Body of pancreas (tissue), 4 donors: Measurements from ENCODE around the gene TAS2R46. TPM values are rescaled to one million over a fixed set of nuclear protein-coding genes. Genes with fewer than 3 reads are reported as not detected.

ENCODE experiments used
- ATAC-seq: fragments of 150-250 bp; one replicate; pipeline ENCODE4 v1.9.1; 2016
- DNase-seq, 4 donors: peaks; one replicate each; pipeline ENCODE4 v3.0.0-alpha.2; 2019
- H3K27ac ChIP-seq, 4 donors: fragments of 200-600 bp; sonication (generic); 1 replicate in 3 of 4; 2 replicates in 1 of 4; pipeline versions ENCODE4 v1.5.1 to v1.6.1; 2016 to 2019; ENCODE audit warnings: mild to moderate bottlenecking in 1 of 4, mixed read lengths in 1 of 4, moderate library complexity in 1 of 4
- H3K27me3 ChIP-seq, 2 donors: fragments of 200-600 bp; sonication (generic); one replicate each; pipeline ENCODE4 v1.6.0; 2016; ENCODE audit warnings: mild to moderate bottlenecking in 1 of 2
- H3K36me3 ChIP-seq, 2 donors: fragments of 200-600 bp; sonication (generic); replicated peaks in 1 of 2; 2 replicates each; pipeline ENCODE4 v1.5.1; 2016; ENCODE audit warnings: low read depth in 2 of 2; ENCODE audit not compliant: insufficient read depth in 1 of 2
- H3K4me1 ChIP-seq: fragments of 200-600 bp; sonication (generic); one replicate; pipeline ENCODE4 v1.6.0; 2016
- H3K4me3 ChIP-seq, 2 donors: fragments of 200-600 bp; sonication (generic); 1 replicate in 1 of 2; 2 replicates in 1 of 2; pipeline ENCODE4 v1.5.1; 2016 to 2019
- H3K9me3 ChIP-seq, 3 donors: fragments of 200-600 bp; sonication (generic); 1 replicate in 2 of 3; 2 replicates in 1 of 3; pipeline ENCODE4 v1.5.1; 2016
- CTCF ChIP-seq, 7 experiments: fragments of 450-650 bp in 4 of 7; fragments of 200-600 bp in 3 of 7; sonication (generic) in 3 of 7; IDR thresholded peaks; one replicate each; pipeline ENCODE4 v1.5.1; 2016 to 2019; ENCODE audit warnings: antibody characterized with exemption in 7 of 7
- POLR2A ChIP-seq, 3 donors: fragments of 450-650 bp; IDR thresholded peaks; one replicate each; pipeline ENCODE4 v1.6.1; 2016; ENCODE audit warnings: antibody characterized with exemption in 3 of 3, mild to moderate bottlenecking in 2 of 3
- WGBS, 2 donors: methylation state at CpG; one replicate each; pipeline ENCODE4 v1.1.5; 2017; 5-methylcytosine and 5-hydroxymethylcytosine counted together
- intact Hi-C: fragments of 100-400 bp; cut with DNase I; formaldehyde crosslinking; loops from one replicate; pipeline ENCODE4 v1.15.1; 2023
- small RNA-seq: library from RNA; depleted of rRNA; stranded (forward); fragments of <200 nt; gene quantifications from one replicate; pipeline ENCODE3, GENCODE V24; 2016
- total RNA-seq, 2 donors: library from RNA; depleted of rRNA; stranded (reverse); fragments of >200 nt; gene quantifications; one replicate each; pipeline ENCODE4 v1.1.0, GENCODE V29; 2016

Gene TAS2R46
- total RNA-seq, 2 donors from 2014 or later, result 3.9 TPM; not detected in 1

GRCh38 chr12:11022520-11022919 lies 39.6 kb downstream of the TAS2R46 start, which contains the start of gene TAS2R19:
Gene TAS2R19 (minus strand): TSS chr12:11022620. CDS start chr12:11022571, 49 bp downstream.
- WGBS, 2 donors, result 89 to 92% methylated on average over 1 of the region's 1 CpG
- H3K27ac ChIP-seq, result no peak within 1 kb of the TSS
- H3K4me3 ChIP-seq, result no peak within 1 kb of the TSS
- no peak for ATAC-seq
- H3K4me1 ChIP-seq, result no peaks in the 10 kb centered on the region
- intact Hi-C loops, result no loop called here
- no peaks in the 10 kb centered on the region for H3K9me3 ChIP-seq
- no peaks in the 10 kb centered on the region for H3K36me3 ChIP-seq
- DNase-seq, result no peak
- TF ChIP-seq CTCF (IDR thresholded peaks at IDR 0.05) (no peak), POLR2A (IDR thresholded peaks at IDR 0.05) (no peak)
- H3K27me3 ChIP-seq, result no peaks in the 10 kb centered on the region

- TF ChIP-seq CTCF (IDR thresholded peaks at IDR 0.05) (no peak), POLR2A (IDR thresholded peaks at IDR 0.05) (no peak)
- no peaks in the 10 kb centered on the region for H3K9me3 ChIP-seq
- H3K4me3 ChIP-seq, result no peak overlapping the region
- H3K4me1 ChIP-seq, result no peaks in the 10 kb centered on the region
- no peak for ATAC-seq
- WGBS, 2 donors, result 95 to 100% methylated on average over 1 of the region's 1 CpG
- H3K27me3 ChIP-seq, result no peaks in the 10 kb centered on the region
- no peak overlapping the region for H3K27ac ChIP-seq
- DNase-seq, result no peak
- no peaks in the 10 kb centered on the region for H3K36me3 ChIP-seq
- intact Hi-C loops, result no loop called here
These were observed 45.2 kb downstream of the TAS2R46 start for GRCh38 chr12:11016937-11017336.

- H3K27me3 ChIP-seq, result no peaks in the 10 kb centered on the region
- no peak overlapping the region for H3K27ac ChIP-seq
- H3K4me3 ChIP-seq, result no peak overlapping the region
- 81 to 82% methylated on average over 4 of the region's 4 CpGs for whole genome bisulfite sequencing, 2 donors
- no peaks in the 10 kb centered on the region for H3K36me3 ChIP-seq
- TF ChIP-seq CTCF (IDR thresholded peaks at IDR 0.05) (no peak), POLR2A (IDR thresholded peaks at IDR 0.05) (no peak)
- DNase-seq (no peak), ATAC-seq (no peak)
- intact Hi-C loops, result no loop called here
- no peaks in the 10 kb centered on the region for H3K9me3 ChIP-seq
- no peaks in the 10 kb centered on the region for H3K4me1 ChIP-seq
These were observed 46.2 kb downstream of the TAS2R46 start for GRCh38 chr12:11015775-11016430.

GRCh38 chr12:11014234-11014633 lies 47.9 kb downstream of the TAS2R46 start:
- Histone ChIP-seq H3K36me3 (no peaks in the 10 kb centered on the region), H3K4me3 (no peak overlapping the region), H3K27me3 (no peaks in the 10 kb centered on the region), H3K27ac (no peak overlapping the region), H3K4me1 (no peaks in the 10 kb centered on the region), H3K9me3 (no peaks in the 10 kb centered on the region)
- intact Hi-C loops, result no loop called here
- TF ChIP-seq CTCF (IDR thresholded peaks at IDR 0.05), result no peak
- no peak for TF ChIP-seq POLR2A (IDR thresholded peaks at IDR 0.05)
- ATAC-seq, result no peak
- DNase-seq, result no peak

Small RNA genes within 50 kb of the gene (small RNA-seq; reads per million reads assigned to genes)
- gene AC018630.1, result not detected

Other genes with a start within 250 kb of the TAS2R46 start
- under 1 TPM in 1 of 2 donors, not detected in 1; 0.52 TPM for gene TAS2R10, start 235.9 kb downstream of the TAS2R46 start, total RNA-seq
- gene PRR4, start 212.8 kb downstream of the TAS2R46 start, total RNA-seq, result 1 to 10 TPM in 1 of 2 donors, not detected in 1; 3.4 TPM
- gene PRH1, start 178.0 kb downstream of the TAS2R46 start, total RNA-seq, result 100 to 1,000 TPM in 1 of 2 donors, 10 to 100 TPM in 1; 16.6 to 106 TPM
- 1 to 10 TPM; 2.3 to 3.1 TPM for gene TAS2R13, start 152.7 kb downstream of the TAS2R46 start, total RNA-seq
- not detected for gene PRH2, start 133.1 kb downstream of the TAS2R46 start, total RNA-seq
- gene TAS2R14, start 123.0 kb downstream of the TAS2R46 start, total RNA-seq, result 1 to 10 TPM; 4.0 to 4.9 TPM
- 1 to 10 TPM; 3.1 to 3.3 TPM for gene TAS2R50, start 75.4 kb downstream of the TAS2R46 start, total RNA-seq
- 1 to 10 TPM; 2.6 to 7.5 TPM for gene TAS2R20, start 64.0 kb downstream of the TAS2R46 start, total RNA-seq
- gene TAS2R19, start 39.7 kb downstream of the TAS2R46 start, total RNA-seq, result 1 to 10 TPM; 3.0 to 4.2 TPM
- 1 to 10 TPM; 7.0 to 8.9 TPM for gene TAS2R31, start 30.9 kb downstream of the TAS2R46 start, total RNA-seq
- 1 to 10 TPM; 4.9 to 8.6 TPM for gene TAS2R43, start 30.0 kb upstream of the TAS2R46 start, total RNA-seq
- gene TAS2R30, start 72.3 kb upstream of the TAS2R46 start, total RNA-seq, result 10 to 100 TPM in 1 of 2 donors, 1 to 10 TPM in 1; 9.2 to 12.2 TPM
- gene SMIM10L1, start 108.9 kb upstream of the TAS2R46 start, total RNA-seq, result 1 to 10 TPM; 3.6 to 5.9 TPM
- not detected for gene TAS2R42, start 124.6 kb upstream of the TAS2R46 start, total RNA-seq
- gene PRB3, start 207.4 kb upstream of the TAS2R46 start, total RNA-seq, result not detected
- not detected for gene PRB4, start 248.1 kb upstream of the TAS2R46 start, total RNA-seq